ENCODE results near the gene PAX5. TPM values are rescaled to one million over a fixed set of nuclear protein-coding genes. Genes with fewer than 3 reads are reported as not detected.

The PAX5 gene
- total and polyA plus RNA-seq, 2 of the 13 experiments (the other 11 are each of a cell fraction or from before 2014, with no cell fraction given), result not detected

DNA sequence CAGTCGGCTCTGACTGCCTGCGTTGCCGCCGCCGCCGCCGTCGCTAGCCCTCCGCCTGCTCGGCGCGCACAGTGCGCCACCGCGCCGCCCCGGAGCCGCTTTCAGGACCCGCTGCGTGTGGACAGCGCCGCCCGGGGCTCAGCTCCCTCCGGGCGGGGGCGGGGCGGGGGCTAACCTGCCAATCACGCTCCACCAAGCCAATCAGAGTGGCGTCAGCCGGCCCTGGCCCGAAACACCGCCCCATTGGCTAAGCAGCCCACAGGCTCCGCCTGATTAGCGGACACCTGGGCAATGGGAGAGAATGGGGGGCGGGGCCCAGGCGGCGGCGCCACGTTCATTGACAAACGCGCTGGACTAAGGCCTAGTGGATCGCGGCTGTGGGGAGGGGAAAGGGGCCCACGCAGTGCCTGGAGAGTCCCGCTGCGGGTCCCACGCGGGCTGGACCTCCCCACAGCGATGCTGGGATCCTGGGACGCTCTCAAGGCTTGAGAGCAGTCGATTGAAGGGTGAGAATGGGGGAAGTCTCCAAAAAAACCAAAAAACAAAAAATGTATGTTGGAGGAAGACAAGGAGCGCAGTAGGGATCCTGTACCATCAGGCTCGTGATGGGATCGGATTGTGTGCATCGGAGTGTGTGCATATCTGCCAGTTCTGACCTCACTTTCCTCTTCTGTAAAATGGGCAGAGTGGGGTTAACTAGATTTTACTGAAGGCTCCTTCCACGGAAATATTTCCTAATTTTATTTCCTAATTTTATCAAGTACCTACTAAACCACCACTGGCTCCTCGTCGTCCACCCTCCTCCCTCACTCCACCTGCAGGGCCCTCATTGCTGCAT, 6.3 kb downstream of the PAX5 start (continued):
- TF ChIP-seq, protein P1, sequence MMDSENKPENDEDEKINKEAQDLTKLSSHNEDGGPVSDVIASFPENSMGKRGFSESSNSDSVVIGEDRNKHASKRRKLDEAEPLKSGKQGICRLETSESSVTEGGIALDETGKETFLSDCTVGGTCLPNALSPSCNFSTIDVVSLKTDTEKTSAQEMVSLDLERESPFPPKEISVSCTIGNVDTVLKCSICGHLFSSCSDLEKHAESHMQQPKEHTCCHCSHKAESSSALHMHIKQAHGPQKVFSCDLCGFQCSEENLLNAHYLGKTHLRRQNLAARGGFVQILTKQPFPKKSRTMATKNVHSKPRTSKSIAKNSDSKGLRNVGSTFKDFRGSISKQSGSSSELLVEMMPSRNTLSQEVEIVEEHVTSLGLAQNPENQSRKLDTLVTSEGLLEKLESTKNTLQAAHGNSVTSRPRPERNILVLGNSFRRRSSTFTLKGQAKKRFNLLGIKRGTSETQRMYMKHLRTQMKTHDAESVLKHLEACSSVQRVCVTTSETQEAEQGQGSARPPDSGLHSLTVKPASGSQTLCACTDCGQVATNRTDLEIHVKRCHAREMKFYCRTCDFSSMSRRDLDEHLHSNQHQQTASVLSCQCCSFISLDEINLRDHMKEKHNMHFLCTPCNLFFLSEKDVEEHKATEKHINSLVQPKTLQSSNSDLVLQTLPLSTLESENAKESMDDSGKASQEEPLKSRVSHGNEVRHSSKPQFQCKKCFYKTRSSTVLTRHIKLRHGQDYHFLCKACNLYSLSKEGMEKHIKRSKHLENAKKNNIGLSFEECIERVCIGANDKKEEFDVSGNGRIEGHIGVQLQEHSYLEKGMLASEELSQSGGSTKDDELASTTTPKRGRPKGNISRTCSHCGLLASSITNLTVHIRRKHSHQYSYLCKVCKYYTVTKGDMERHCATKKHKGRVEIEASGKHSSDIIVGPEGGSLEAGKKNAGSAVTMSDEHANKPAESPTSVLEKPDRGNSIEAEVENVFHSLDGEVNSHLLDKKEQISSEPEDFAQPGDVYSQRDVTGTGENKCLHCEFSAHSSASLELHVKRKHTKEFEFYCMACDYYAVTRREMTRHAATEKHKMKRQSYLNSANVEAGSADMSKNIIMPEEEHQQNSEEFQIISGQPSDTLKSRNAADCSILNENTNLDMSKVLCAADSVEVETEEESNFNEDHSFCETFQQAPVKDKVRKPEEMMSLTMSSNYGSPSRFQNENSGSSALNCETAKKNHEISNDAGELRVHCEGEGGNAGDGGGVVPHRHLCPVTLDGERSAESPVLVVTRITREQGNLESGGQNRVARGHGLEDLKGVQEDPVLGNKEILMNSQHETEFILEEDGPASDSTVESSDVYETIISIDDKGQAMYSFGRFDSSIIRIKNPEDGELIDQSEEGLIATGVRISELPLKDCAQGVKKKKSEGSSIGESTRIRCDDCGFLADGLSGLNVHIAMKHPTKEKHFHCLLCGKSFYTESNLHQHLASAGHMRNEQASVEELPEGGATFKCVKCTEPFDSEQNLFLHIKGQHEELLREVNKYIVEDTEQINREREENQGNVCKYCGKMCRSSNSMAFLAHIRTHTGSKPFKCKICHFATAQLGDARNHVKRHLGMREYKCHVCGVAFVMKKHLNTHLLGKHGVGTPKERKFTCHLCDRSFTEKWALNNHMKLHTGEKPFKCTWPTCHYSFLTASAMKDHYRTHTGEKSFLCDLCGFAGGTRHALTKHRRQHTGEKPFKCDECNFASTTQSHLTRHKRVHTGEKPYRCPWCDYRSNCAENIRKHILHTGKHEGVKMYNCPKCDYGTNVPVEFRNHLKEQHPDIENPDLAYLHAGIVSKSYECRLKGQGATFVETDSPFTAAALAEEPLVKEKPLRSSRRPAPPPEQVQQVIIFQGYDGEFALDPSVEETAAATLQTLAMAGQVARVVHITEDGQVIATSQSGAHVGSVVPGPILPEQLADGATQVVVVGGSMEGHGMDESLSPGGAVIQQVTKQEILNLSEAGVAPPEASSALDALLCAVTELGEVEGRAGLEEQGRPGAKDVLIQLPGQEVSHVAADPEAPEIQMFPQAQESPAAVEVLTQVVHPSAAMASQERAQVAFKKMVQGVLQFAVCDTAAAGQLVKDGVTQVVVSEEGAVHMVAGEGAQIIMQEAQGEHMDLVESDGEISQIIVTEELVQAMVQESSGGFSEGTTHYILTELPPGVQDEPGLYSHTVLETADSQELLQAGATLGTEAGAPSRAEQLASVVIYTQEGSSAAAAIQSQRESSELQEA (CRISPR knock-in tag; IDR thresholded peaks at IDR 0.05; ENCODE audit: not compliant biosample characterization), result peak; percentile 78
- TF ChIP-seq, protein P2, sequence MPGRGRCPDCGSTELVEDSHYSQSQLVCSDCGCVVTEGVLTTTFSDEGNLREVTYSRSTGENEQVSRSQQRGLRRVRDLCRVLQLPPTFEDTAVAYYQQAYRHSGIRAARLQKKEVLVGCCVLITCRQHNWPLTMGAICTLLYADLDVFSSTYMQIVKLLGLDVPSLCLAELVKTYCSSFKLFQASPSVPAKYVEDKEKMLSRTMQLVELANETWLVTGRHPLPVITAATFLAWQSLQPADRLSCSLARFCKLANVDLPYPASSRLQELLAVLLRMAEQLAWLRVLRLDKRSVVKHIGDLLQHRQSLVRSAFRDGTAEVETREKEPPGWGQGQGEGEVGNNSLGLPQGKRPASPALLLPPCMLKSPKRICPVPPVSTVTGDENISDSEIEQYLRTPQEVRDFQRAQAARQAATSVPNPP (CRISPR knock-in tag; IDR thresholded peaks at IDR 0.05), result peak; percentile 95
- peak; percentile 67; the same call in 1 of the 2 replicates for TF ChIP-seq TOE1 (CRISPR knock-in tag; IDR thresholded peaks at IDR 0.05)
- TF ChIP-seq ZNF670 (CRISPR knock-in tag; IDR thresholded peaks at IDR 0.05; ENCODE audit: borderline replicate concordance), result peak; percentile 87
- TF ChIP-seq, protein P3, sequence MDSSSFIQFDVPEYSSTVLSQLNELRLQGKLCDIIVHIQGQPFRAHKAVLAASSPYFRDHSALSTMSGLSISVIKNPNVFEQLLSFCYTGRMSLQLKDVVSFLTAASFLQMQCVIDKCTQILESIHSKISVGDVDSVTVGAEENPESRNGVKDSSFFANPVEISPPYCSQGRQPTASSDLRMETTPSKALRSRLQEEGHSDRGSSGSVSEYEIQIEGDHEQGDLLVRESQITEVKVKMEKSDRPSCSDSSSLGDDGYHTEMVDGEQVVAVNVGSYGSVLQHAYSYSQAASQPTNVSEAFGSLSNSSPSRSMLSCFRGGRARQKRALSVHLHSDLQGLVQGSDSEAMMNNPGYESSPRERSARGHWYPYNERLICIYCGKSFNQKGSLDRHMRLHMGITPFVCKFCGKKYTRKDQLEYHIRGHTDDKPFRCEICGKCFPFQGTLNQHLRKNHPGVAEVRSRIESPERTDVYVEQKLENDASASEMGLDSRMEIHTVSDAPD (CRISPR knock-in tag; IDR thresholded peaks at IDR 0.05), result 0 out of 2 replicates have a peak, but pooled peaks have one; percentile 51
- TF ChIP-seq ZNF615 (CRISPR knock-in tag; IDR thresholded peaks at IDR 0.05; ENCODE audit: borderline replicate concordance), result no peak
- peak; percentile 79; the same call in 1 of the 2 replicates for TF ChIP-seq GPN1 (CRISPR knock-in tag; IDR thresholded peaks at IDR 0.05; ENCODE audit: borderline replicate concordance)
- peak; percentile 83; the same call in 1 of the 2 replicates for TF ChIP-seq FOXK1 (CRISPR knock-in tag; IDR thresholded peaks at IDR 0.05; ENCODE audit: borderline replicate concordance, low read depth)
- TF ChIP-seq KLF16 (CRISPR knock-in tag; IDR thresholded peaks at IDR 0.05), result peak in 1 of 2 experiments; percentile 99; a peak in 2 of 4 replicates
- TF ChIP-seq ZNF263 (CRISPR knock-in tag; IDR thresholded peaks at IDR 0.05), result peak; percentile 80
- TF ChIP-seq, protein P4, sequence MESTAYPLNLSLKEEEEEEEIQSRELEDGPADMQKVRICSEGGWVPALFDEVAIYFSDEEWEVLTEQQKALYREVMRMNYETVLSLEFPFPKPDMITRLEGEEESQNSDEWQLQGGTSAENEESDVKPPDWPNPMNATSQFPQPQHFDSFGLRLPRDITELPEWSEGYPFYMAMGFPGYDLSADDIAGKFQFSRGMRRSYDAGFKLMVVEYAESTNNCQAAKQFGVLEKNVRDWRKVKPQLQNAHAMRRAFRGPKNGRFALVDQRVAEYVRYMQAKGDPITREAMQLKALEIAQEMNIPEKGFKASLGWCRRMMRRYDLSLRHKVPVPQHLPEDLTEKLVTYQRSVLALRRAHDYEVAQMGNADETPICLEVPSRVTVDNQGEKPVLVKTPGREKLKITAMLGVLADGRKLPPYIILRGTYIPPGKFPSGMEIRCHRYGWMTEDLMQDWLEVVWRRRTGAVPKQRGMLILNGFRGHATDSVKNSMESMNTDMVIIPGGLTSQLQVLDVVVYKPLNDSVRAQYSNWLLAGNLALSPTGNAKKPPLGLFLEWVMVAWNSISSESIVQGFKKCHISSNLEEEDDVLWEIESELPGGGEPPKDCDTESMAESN (CRISPR knock-in tag; conservative IDR thresholded peaks at IDR 0.05), result peak; percentile 98
- TF ChIP-seq ZNF772 (CRISPR knock-in tag; IDR thresholded peaks at IDR 0.05), result peak; percentile 89; the same call in 1 of the 2 replicates

Measured in HepG2 (cell line).